ENCODE results near the gene PCDHA9.

The PCDHA9 gene

DNA sequence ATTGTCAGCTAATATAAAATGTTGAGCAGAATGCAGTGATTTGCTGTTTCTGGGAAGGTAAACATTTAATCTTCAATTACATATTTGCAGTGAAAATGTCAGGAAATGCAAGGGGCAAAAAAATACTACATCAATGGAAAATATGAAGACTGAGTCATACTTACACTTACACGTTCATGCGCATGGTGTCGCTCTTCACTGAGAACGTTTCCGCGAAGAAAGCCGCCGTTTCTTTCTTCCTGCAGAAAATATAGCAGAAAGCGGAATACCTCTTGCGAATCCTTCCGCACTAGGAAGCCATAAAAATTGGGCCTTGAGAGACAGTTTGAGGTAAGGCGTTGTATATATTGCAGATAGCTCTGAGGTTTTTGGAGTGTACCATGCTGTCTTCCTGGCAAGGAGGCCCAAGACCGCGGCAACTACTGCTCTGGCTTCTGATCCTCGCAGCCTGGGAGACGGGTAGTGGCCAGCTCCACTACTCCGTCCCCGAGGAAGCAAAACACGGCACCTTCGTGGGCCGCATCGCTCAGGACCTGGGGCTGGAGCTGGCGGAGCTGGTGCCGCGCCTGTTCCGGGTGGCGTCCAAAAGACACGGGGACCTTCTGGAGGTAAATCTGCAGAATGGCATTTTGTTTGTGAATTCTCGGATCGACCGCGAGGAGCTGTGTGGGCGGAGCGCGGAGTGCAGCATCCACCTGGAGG lies 33.9 kb downstream of the PCDHA9 start, which contains the start of gene PCDHA13:
PCDHA13 (plus strand) TSS at position 236 of the 702 bp plus-strand sequence; CDS start at position 381, 145 bp downstream.
- DNase-seq = no peak

- no peak for DNase-seq
Measured at GRCh38 chr5:140882591-140882899, 34.4 kb downstream of the PCDHA9 start.

- DNase-seq = no peak
Measured at GRCh38 chr5:140883373-140883772, 35.2 kb downstream of the PCDHA9 start.

GRCh38 chr5:140883927-140884697 lies 35.9 kb downstream of the PCDHA9 start:
- DNase-seq = no peak

All from stimulated activated CD8-positive, alpha-beta memory T cell treated with anti-CD3 and anti-CD28 coated beads, Interleukin-4, amount 100 ng/mL, for 48 hours (primary cell).